ENCODE results near the gene PROC. TPM values are rescaled to one million over a fixed set of nuclear protein-coding genes. Genes with fewer than 3 reads are reported as not detected.

Gene PROC
- polyA plus RNA-seq, 3 donors, result 0.12 to 0.22 TPM; not detected in 1

DNA sequence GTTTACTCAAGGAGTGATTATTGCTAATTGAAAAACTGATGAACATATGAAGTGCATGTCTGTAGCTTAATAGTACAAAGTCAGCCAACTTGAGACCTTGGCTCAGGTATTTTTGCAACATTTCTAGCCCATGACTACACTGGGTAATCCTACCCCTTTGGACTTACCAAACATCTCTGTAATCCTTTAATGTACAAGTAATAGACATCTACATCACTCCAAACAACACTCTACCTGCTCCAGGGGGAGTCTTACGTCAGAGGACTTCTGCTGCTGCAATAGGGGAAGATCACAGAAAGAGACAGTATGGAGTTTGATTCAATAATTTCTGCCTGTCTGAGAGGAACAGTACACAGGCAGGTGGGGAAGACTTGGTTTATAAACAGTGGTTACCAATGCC, 54.0 kb downstream of the PROC start:
- WGBS, 3 donors, result 82 to 95% (median 88%) methylated on average over 1 of the region's 1 CpG
- H3K27ac ChIP-seq (ENCODE audit: low read depth, low read length), result no peak overlapping the region

DNA sequence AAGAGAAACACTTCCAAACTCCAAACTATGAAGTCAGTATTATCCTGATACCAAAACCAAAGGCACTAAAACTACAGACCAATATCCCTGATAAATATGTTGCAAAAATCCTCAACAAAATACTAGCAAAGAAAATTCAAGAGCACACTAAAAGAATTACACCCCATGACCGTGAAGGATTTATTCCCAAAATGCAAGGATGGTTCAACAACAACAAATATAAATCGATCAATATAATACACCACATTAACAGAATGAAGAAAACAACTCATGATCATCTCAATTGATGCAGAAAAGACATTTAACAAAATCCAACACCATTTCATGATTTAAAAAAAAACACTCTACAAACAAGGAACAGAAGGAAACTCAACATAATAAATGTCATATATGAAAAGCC, 57.6 kb downstream of the PROC start:
- WGBS, 3 donors, result 96 to 99% (median 99%) methylated on average over 2 of the region's 2 CpGs

More for the DNA sequence above, 57.6 kb downstream of the PROC start:
- H3K27ac ChIP-seq (ENCODE audit: low read depth, low read length), result no peak overlapping the region

Other genes with a start within 250 kb of the PROC start
- gene CYP27C1, start 198.1 kb upstream of the PROC start, polyA plus RNA-seq, result under 1 TPM; 0.08 to 0.67 (median 0.43) TPM
- 10 to 100 TPM; 16.4 to 30.7 (median 27.4) TPM for gene ERCC3, start 124.3 kb upstream of the PROC start, polyA plus RNA-seq
- gene MAP3K2, start 30.5 kb upstream of the PROC start, polyA plus RNA-seq, result 1 to 10 TPM; 4.0 to 8.7 (median 8.3) TPM
- gene IWS1, start 108.1 kb downstream of the PROC start, polyA plus RNA-seq, result 10 to 100 TPM in 2 of 3 donors, 1 to 10 TPM in 1; 9.5 to 30.4 (median 24.8) TPM
- gene MYO7B, start 117.3 kb downstream of the PROC start, polyA plus RNA-seq, result 1 to 10 TPM in 2 of 3 donors, under 1 TPM in 1; 0.40 to 2.2 (median 2.1) TPM
- gene GPR17, start 227.7 kb downstream of the PROC start, polyA plus RNA-seq, result 1 to 10 TPM in 2 of 3 donors, under 1 TPM in 1; 0.10 to 2.4 (median 1.8) TPM